CD4-positive, alpha-beta T cell treated with Interleukin-1 beta for 1 hour (primary cell): Measurements from ENCODE around the gene GNB1L.

Source experiments
- DNase-seq, 2 donors: peaks; one replicate each; pipeline ENCODE4 v3.0.0-alpha.2; 2020 to 2022

GNB1L gene

DNA sequence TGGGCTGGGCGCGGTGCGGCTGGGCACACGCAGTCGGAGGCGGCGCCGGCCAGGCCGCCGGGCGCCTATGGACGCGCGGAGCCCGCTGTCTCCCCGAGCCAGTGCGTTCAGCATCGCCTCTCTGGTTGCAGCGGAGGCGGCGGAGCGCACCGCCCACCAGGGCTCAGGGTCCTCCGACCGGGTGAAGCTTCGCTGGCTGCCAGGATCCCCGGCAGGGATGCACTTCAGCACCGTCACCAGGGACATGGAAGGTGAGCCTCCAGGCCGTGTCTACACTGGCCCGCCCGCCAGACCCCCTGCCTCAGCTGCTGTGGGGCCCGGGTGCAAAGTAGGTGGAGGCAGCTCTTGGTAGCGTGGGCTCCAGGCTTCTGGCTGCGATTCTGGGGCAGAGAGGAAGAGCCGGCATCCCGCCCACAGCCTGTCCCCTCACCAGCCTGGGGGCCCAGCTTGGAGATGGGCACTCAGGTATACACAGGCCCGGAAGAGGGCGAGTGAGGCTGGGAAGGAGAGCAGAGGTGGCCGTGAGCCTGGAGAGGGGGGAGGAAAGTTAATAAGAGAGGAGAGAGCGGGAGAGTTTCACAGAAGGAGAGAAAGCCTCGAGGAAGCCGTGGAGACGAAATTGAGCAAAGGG is 95.1 kb downstream of the GNB1L start:
- no peak for DNase-seq

DNA sequence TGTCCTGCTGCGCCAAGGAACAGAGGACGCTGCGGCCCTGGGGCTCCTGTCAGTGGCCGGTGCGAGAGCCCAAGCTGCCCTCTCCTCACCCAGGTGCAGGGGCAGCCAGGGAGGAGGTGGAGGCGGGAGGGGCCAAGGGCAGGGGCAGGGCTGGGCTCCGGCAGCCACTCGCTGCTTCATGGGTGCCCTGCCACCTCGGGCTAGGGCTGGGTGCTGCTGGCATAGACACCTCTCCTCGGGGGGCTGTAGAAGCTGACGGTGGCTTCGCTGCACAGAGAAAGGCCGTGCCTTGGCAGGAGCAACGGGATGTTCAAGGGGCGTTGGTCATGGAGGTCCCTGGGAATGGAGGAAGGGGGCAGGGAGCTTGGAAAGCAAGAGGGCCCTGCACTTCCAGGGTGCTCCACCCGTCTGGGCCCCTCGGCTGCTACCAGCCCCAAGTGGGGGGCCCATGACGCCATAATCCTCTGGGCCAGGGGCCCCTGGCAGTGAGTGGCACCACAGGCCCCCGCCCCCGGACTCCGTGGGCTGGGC is 95.7 kb downstream of the GNB1L start:
- DNase-seq: no peak

DNA sequence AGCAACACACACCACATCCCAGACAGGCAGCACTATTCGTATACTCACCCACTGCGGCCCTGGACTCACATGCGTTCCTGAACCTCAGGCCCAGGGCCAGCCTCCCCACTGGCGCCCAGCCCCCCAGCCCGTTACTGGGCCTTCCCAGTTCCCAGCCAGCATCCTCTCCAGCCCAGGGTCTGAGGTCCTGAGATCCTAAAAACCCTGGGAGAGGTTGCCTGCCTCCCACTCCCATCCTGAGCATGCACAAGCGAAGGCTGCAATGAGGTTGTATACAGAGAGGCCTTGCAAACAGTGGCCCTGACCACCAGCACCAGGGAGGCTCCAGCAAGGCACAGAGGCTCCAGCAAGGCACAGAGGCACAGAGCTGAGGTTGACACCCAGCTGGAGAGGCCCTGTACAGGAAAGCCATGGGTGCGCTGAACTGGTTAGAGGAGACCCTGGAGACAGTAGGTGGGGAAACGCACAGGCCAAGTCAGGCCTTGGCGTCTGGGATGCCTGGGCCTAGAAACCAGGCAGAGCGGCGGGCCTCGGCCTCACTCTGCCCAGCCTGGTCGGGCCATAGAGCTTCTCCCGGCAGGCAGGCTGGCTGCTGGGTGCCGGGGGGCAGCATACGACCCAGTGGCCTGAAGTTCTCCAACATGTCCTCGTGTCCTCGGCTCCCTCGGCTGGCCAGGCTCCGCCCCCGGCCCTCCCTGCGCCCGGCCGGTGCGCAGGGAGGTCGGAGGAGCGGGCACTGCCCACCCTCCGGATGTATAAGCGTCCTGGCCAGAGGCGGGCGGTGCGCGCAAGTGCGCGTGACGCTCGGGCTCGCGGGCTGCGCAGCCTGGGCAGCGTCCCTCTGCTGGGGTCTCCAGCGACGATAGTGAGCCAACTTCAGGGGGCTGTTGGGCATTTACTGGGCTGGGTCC is 96.4 kb downstream of the GNB1L start:
- no peak for DNase-seq

DNA sequence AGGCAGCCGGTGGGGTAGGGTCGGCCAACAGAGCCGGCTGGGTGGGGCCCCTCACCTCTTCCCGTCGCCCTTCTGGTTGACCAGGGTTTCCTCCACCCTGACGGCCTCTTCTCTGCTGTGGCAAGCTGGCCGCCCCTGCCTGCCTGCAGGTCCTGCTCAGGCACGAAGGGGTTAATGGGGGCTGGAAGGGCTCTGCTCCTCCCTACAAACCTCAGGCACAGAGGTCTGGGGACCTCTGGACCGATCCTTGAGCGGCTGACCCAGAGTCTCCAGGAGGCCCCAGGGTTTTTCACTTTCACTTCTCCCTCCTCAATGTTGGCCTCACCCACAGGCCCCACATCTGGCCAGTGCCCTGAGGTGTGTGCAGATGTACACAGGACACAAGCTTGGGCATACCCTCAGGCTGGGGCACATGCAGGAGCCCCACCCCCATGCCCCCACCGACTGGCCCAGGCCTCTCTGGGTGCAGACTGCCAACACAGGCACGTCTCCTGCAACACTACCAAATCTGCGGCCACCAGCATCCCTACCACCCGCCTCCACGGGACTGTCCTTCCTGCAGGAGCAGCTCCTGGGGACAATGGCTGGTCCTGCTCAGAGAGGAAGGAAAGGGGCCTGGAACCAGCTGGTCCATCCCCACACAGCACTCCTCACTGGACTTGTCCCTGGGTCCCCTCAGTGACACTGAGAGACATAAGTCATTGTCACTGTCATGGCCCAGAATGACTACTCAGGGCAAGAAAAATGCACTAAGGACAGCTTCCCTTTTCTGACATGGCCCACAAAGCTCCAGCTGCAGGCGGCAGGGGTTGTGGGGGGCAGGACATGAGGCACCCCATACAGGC is 97.3 kb downstream of the GNB1L start:
- DNase-seq: no peak

DNA sequence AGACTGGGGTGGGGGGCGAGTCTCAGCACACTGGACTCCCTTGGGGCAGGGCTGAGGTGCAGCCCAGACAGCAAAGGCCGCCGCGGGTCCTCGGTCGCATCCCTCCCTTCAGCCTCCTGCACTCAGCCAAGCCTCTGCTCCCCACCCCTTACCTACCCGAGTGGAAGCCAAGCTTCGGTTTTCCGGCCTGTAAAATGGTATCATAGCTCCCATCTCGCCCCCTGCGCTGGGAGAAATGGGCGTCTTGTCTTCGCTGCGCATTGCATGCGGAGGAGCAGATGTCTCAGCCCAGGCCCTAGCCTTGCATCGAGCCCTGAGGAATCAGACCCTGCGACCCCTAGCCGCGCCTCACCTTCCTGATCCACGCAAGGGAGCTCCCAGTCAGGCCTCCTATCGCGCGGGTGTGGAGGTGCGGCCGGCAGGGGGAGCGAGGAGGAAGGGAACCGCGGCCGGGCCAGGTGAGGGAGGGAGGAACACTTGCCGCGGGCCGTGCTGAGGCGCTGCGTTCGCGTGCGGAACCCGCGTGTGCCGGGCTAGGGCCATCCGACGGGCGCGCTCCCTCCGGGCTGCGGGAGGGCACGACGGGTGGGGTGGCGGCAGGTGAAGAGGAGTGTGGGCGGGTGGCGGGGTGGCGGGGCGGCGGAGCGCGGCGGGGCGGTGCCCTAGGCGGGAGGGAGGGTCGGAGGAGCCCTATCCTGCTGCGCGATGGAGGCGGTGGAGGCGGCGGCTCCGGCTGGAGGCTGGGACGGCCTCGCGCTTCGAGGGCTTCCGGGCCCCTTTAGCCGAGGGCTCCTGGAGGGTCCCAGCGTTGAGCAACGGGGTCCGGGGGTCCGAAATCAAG is 98.2 kb downstream of the GNB1L start:
- DNase-seq: peak; percentile 68 to 71

DNA sequence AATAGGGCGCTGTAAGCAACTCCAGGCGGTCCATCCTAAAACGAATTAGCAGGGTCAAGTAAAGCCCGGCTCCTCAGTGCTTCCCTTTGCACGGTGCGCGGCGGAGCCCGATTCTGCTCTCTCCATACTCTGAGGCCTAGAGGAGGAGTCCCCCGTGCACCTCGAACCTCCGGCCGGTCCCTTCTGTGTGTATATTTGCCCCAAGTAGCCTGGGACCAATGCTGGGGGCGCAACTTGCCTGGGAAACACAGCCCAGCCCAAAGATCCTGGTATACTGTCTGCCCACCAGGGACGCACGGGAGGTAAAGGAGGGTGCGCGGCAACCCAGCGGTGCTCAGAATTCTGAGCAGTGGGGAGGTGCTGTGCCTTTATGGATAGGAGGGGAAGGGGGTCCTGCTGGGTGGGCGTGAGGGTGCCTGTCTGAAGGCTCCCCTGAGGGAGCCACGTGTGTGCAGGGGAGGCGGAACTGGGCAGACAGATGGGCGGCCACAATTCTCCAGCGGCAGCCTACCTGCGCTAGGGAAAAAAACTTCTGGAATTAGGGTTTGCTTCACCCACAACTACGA is 98.9 kb downstream of the GNB1L start:
- no peak for DNase-seq

DNA sequence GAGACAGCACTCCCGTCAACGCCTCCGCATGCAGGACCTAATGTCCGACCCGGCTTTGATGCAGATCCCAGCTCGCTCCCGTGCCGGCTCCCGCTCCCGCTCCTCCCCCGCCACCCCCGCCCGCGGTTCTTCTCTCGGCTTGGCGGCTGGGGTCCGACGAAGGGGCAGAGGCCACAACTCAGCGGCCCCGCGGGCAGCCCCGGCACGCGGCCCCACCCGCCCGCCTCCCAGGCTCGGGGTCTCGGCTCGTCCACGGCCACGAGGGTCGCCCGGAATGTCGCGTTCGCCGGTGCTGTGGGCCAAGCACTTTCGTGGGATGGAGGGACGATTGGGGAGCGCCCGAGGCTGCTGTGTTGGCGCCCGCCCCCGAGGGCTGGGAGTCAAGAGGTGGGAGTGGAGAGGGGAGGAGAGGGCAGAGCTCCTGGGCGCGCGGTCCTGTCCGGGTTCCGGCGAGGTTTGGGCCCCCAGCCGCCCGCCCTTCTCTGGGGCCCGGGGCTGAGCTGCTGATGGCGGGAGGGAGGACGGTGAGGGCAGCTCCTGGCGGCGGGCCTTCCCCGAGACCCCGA is 99.4 kb downstream of the GNB1L start:
- no peak for DNase-seq

DNA sequence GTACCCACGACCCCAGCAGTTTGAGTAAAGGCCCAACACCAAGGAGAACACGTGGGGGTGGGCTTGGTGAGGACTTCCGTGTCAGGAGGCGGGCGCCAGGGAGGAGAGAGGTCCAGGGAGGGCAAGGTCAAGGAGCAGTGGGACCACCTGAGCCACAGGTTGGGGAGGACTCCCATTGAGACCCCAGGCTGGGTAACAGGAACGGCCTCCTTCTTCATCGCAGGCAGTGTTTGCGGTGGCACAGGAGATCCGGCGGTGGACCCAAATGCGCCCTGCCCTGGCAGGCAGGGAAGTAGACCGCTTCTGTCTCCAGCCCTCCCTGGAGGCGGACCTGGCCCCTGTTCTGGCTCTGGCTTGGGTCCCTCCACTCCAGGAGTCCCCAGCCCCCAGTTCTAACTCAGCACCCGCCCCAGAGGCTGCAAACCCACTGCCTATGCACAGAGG is 100.0 kb downstream of the GNB1L start:
- no peak for DNase-seq

DNA sequence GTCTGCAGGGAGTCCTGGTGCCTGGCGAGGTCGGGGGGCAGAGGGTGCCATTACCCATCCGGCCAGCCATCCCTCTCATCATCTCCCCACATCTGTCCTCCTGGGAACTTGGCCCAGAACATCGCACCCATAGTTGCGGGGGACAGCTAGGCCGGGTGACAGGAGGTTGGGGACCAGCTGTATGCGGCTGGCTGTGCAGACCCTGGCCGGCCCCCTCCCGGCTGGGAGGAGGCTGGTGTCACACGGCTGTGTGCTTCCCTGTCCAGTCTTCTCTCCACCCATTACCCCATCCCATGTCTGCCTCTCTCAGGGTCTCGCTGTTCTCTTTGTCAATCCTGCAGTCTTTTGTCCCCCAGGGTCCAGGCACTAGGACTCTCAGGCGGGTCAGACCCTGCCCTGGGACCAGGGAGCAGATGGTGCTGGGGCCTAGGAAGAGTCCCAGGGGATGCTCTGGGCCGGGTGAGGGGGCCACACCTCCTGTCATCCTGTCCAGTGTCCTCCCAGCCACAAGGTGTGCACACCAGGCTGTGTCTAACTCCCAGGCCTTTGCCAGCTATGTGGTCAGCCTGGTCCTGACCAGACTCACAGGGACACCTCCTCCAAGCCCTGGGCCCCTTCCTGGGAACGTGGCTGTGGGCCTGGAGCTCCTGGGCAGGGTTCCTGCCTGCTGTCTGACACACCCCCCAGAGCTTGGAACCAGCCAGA is 100.5 kb downstream of the GNB1L start:
- DNase-seq: no peak

DNA sequence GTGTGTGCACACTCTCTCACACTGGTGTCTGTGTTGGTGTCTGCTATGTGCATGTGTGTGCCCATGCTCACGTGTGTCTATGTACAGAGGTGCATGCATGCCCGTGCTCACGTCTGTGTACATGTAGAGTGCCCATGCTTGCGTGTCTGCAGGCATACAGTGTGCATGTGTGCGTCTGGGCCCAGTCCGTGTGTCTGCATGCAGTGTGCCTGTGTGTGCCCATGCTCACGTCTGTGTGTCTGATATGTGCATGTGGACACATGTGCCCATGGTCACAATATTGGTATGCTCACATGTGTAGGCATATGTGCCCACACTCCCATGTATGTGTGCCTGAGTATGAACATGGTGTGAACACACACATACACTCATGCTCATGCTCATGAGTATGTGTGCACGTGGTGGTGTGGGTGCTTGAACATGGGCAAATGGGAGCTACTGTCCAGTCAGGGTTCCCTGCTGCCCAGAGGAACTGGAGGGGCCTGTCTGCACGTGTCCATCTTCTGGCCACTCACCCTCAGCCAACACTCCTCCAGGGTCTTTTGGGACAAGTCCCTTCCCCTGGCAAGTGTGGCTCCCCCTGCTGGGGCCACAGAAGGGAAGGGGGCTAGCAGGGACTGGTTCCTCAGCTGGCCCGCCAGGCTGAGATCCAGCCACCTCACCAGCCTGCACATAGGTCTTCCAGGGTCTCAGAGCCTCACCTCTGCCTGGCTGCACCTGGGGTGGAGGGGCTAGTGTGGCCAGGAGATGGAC is 101.4 kb downstream of the GNB1L start:
- no peak for DNase-seq

DNA sequence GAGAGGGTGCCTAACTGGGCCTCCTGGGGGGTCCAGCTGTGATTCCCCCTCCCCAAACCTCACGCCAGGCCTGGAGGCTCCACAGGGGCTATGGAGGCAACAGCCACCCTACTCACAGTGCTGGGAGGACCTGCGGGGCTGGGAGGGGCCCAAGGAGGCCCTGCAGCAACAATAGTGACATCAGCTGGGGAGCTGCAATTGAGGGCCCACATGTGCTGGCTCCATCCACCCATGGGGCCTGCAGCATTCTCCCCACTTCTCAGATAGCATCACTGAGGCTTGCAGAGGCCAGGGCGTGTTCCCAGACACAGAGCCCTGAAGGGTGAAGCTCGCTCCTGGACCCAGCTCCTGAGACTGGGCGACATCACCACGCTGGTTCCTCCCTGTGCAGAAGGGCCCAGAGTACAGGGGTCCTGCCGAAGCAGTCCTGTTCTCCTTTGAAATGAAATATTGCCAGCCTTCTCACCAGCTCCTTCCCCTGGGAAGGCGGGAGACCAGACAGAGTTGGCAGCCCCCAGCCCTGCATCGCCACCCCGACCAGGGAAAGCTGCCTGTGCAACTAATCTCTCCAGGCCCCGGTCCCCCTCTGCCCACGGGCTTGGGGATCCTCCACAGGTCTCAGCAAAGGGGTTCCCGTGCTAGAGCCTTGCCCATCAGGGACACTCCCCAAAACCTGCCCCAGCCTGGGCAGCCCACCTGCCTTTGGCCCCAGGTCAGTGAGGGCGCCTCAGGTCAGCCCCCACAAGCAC is 103.0 kb downstream of the GNB1L start:
- no peak for DNase-seq

DNA sequence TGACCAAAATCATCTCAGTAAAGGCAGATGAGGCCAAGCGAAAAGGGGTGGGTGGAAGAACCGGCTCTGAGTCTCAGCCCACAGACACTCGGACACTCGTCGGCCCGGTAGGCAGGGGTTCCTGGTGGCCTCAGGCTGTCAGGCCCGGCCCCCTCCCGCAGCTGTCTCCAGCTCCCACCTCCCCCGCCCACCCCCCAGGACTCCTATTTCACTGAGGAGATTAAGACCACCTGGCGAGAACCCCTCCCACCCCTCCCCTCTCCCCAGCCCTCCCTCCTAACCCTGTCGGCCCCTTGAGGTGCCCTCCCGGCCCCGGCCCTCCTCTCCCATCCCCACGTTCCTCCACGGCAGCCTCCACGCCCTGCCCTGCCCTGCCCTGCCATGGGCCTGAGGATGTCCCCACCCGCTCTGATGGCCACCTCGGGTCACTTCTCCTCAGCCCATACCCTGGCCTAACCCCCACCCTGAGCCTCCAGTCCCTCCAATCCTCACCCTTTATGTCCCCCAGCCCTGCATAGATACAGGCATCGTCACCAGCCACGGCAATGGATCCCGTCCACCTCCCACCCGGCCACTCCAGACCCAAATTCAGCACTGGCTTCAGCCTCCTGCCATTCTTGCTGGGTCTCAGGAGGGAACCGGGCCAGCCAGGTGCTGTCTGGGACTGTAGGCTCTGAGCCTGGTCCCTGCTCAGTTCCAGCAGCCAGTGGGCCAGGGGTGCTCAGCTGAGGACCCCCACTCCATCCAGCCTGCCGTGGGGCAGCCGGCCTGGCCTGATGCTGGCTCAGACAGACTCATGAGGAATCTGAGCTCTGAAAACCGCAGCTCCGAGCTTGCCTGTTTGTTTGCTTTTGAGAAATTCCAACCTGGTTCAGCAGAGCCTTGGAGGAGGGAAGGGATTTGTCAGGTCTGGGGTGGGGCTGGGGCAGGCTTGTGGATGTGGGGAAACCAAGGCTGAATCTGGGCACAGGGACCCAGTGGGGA is 103.9 kb downstream of the GNB1L start:
- DNase-seq: no peak

DNA sequence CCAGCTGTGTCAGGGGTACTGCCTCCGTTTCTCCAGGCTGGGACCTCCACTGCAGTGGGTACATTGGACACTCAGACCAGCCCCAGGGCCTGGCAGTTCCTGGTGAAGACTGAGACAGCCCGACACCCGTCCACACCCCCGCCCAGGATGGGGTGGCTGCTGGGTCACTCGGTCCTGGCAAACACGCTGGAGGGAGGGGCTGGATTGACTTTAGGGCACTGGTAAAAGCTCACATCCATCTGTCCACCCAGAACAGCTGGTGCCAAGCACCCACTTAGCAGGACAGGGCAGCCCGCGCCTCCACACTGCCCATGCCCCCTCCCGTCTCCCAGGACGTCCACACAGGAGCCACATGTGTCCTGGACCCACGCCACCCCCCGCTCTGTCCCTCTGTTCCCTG is 104.8 kb downstream of the GNB1L start:
- no peak for DNase-seq

DNA sequence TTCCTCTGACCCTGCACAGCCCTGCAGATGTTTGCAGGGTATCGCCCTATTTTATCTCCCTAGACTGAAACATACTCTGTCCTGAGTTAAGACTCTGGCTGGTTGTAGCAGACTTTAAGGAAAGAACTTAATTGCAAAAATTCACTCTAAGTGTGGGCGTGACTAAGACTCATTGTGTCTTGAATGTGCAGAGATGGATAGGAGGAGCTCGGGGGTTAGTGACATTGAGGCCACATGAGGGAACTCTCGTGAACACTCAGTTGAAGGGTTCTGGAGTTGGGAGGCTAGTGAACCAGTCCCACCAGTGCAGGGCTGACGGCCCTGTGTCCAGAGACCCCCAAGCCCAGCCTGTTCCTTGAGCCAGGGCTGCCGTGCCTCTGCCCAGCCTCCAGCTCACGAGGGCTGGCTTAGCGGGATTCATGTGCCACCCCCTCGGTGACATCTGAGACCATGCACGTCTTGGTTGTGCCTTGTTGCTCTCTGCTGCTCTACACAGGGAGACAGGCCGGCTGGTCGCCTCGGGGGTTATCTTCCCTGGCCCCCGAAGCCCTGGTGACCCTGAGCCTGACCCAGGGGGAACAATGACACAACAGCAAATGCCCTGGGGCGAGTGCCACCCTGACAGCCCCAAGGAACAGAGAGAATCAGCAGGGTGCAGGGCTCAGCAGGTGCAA is 105.5 kb downstream of the GNB1L start:
- DNase-seq: no peak

DNA sequence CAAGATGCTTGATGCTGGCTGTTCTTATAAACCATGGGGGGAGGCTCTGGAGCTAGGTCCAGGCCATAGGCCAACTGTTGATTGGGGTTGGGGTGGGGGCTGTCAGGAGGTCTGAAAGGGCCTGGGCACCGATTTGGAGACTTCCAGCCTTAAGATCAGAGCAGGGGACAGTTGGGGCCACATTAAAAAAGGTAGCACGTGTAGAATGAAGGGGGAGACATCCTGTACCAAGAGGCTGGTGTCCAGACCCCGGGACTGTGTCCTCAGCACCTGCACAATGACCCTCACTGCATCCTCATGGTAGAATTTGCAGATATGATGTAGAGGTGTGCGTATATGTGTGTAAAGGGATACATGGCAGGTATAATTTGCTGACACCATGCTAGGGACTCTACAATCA is 106.5 kb downstream of the GNB1L start:
- DNase-seq: no peak

DNA sequence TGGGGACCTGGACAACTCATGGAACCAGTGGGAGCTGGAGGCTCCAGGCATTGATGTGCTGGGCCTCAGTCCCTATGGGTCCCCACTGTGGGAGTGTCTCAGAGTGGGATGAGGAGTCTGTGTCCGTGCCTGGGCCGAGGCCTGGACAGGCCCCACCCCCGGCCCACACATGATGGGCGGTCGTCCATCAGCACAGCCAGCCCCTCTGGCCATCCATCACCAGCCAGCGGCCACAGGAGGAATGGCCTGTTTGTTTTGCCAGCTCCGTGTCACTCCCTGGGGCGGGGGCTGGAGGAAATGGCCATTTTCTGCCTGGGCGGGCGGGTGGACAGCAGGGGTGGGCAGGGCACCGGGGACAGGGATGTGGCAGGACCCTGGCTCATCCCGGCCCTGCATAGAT is 107.1 kb downstream of the GNB1L start:
- no peak for DNase-seq

DNA sequence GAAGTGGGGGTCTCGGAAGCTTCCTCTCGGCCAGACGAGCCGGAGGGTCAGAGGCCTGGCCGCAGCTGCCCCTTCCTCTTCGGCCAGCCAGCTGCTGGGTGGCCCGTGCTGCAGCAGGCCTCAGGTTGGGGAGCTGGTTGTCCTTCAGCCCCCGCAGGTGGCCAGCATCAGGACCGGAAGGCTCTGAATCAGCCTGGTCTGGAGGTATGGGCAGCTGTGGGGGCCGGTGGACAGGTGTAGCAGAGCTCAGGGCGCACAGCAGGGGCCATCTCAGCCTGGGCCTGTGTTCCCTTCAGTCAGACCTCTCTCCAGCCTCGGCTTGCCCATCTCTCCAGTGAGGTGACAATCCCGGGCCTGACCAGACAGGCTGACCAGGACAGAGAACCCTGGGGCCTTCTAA is 107.9 kb downstream of the GNB1L start:
- DNase-seq: no peak
